HG03558 (cell line): ENCODE results near the gene TMEM59.
"Not testable (repeated sequence)": the region's sequence is repeated elsewhere in the genome, so short reads cannot be mapped to it uniquely, and the experiment has no call there.

Experiments used
- ATAC-seq: cut with Tn5 transposase; IDR thresholded peaks from one replicate; pipeline ENCODE4 v1.9.1; 2021; ENCODE audit warnings: moderate number of reproducible peaks; ENCODE audit not compliant: unreplicated experiment; ENCODE audit errors: extremely low read depth

TMEM59 gene

DNA sequence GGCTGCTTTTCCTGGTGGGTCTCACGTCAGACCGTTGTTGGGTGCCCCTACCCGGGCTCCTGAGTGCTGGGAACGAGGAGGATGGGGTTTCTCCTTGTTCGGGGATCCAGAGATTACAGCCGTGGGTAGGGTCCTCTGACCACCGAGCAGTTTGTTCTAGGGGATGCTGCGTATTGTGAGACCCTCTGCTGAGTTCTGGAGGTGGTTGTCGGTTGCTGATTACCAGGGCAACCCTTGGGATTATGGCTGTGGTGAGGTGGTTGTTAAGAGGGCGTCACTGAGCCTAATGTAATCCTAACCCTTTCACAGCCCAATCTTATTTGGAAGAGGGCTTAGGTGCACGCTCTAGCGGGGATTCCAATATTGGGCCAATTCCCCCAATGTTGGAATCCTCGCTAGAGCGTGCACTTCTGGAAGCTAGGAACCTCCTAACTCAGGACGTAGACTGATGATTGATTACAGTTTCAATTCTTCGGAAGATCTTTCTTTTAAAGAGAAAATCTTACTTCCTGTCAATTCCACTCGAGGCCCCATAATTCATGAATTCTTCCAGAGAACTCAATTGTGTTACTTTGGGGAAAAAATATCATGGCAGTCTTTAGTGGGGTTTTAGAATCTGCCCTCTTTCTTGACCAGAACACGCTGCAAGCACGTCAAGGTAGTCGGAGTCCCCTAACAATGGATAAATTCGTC is 887 bp upstream of the TMEM59 start:
- ATAC-seq = no peak

- ATAC-seq = no peak
Observed at GRCh38 chr1:54052431-54052933, 522 bp downstream of the TMEM59 start.

DNA sequence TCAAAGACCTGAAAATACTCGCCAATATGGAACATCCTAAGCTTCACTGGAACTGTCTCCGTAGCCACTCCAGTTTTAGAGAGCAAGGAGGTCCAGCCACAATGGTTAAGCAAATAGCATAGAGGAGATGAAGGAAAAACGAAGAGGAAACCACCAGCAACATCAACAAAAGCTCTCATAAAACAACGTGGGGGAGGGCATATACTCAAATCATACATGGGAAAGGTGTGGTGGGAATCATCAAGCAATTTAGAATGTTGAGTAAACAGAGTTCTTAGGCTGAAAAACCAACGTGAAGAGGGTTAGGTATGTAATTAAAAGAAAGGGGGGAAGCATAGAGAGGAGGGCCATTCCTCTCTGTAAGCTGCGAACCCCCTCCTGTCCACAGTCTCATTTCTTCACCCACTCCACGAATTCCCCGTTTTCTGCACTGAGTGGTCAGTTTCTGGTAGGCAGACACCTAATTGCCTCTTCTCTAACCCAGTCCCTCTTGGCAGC is 1.0 kb downstream of the TMEM59 start:
- no peak for ATAC-seq

DNA sequence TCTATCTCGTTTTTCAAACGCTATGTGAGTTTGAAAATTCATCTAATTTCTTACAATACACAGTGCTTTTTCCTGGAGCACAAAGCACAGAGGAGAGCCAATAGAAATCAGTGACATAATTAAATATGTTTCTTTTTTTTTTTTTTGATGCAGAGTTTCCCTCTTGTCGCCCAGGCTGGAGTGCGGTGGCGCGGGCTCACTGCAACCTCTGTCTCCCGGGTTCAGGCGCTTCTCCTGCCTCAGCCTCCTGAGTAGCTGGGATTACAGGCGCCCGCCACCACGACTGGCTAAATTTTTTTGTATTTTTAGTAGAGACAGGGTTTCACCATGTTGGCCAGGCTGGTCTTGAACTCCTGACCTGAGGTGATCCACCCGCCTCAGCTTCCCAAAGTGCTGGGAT is 2.6 kb downstream of the TMEM59 start:
- ATAC-seq = not testable (repeated sequence)

- no peak for ATAC-seq
Observed at GRCh38 chr1:54047384-54048305, 5.4 kb downstream of the TMEM59 start.

GRCh38 chr1:54046671-54047383 is 6.2 kb downstream of the TMEM59 start:
- ATAC-seq = no peak

DNA sequence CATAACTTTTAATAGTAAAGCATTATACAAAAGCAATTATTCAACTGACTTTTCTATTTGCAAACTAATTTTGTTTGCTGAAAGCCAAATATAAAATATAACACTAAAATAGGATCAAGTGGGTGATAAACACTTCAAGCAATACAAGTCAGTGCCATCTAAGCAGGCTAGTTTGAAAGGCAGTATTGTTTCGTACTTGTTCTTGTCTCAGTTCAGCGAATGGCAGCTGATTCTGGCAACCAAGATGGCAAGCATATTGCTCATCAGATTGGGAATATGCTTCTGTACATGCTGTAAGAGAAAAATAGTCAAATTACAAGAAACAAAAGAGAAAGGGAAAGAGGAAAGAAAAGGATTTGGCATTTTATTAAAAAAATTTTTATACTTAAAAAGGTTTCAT is 7.5 kb downstream of the TMEM59 start:
- no peak for ATAC-seq

DNA sequence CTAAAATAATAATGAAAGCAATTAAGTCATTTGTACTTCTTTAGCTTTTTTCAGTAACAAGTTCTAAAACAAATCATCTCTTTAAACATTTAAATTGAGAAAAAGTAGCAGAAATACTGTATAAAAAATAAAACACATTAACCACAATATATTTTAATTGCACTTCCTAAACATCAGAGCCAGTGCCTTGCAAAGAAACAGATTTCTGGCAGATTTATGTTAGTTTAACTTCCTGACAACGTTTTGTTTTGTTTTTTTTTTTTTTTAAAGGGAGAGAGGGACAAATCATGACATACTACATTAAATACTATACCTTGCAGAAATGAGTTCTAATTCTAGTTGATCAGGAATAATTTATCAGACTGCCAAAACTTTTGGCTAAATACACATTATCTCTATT is 11.2 kb downstream of the TMEM59 start:
- no peak for ATAC-seq

DNA sequence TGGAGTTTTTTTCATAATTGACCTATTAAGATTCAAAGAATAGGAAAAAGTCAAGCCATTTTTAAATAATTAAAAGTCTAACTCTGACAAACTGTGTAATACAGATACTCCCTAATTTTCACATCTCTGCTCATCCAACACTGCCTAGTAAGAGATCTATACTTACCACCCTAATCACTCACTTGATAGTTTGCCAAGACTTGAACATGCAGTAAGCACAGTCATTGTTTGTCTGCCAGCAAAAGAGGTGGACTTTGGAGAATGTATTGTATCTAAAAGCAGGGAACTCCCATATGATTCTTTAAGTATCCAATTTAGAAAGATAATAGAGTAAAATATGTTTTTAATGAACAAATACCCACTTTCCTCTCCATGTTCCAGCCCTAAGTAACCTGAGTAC is 15.5 kb downstream of the TMEM59 start:
- no peak for ATAC-seq

- no peak for ATAC-seq
Observed at GRCh38 chr1:54028306-54029251, 24.4 kb downstream of the TMEM59 start.

DNA sequence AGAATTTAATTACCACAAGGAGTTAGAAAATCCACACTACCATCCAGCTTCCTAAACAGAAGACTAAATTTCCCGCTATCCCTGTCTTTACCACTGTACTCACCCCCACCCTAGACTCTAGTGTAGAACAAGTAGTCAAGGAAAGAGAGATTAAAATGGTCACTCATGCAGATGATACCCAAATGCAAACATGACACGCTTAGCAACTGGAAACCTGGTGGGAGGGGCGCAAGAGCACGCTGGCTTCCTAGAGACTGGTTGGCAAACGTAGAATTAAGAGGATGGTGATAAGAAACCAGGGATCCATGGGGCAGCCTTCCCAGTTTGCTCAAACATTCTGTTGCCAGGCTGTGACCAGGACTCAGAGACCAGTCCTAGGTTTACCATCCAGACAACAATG is 25.2 kb downstream of the TMEM59 start:
- no peak for ATAC-seq

DNA sequence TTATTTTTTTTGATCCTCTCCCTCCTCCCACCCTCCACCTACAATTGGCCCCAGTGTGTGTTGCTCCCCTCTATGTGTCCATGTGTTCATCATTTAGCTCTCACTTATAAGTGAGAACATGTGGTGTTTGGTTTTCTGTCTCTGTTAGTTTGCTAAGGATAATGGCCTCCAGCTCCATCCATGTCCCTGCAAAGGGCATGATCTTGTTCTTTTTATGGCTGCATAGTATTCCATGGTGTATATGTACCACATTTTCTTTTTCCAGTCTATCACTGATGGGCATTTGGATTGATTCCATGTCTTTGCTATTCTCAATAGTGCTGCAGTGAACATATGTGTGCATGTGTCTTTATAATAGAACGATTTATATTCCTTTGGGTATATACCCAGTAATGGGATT is 28.2 kb downstream of the TMEM59 start:
- not testable (repeated sequence) for ATAC-seq

GRCh38 chr1:54024358-54024757 is 28.6 kb downstream of the TMEM59 start:
- ATAC-seq = no peak

DNA sequence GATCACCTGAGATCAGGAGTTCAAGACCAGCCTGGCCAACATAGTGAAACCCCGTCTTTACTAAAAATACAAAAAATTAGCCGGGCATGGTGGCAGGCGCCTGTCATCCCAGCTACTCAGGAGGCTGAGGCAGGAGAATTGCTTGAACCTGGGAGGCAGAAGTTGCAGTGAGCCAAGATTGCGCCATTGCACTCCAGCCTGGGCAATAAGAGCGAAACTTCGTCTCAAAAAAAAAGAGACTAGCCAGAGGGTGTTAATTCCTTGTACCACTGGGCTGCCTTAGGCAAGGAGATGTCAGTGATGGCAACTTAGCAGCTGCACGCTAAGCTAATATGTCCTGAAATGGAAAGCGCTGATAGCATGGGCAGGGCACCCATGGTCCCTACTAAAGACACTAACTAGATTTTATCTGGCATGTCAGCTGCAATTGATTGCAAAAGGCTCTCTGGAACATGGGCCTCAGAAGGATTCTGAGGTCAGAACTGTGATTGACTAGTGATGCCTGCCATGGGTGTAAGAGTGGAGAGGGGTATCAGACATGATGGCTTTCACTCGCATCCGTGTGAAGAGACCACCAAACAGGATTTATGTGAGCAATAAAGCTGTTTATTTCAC is 33.3 kb downstream of the TMEM59 start:
- ATAC-seq = not testable (repeated sequence)

GRCh38 chr1:54018635-54019034 is 34.4 kb downstream of the TMEM59 start:
- no peak for ATAC-seq

DNA sequence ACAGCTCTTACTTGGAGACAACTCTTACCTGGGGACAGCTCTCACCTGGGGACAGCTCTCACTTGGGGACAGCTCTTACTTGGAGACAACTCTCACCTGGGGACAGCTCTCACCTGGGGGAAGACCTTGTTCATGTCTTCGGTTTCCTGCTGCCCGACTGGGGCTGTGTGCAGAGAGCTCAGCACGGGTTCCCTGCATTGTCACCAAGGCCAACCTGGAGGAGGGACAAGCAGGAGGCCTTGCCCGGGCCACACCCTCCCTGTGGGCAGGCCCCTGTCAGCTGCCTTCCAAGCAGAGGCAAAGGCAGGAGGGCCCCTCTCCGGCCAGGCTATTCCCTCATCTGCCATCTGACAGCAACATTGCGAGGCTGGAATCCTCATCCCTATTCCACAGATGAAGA is 35.0 kb downstream of the TMEM59 start, which contains the start of gene LDLRAD1:
Gene LDLRAD1 (minus strand): TSS at position 208 of the 400 bp plus-strand sequence. CDS start 74 bp downstream, at position 134.
- no peak for ATAC-seq

- no peak for ATAC-seq
Observed at GRCh38 chr1:54016343-54017282, 36.4 kb downstream of the TMEM59 start.
